ENCODE measurements around the gene MCF2L.

MCF2L gene

GRCh38 chr13:112968910-112969691, at the start of gene MCF2L:
MCF2L (plus strand) TSS chr13:112969214; CDS start chr13:112969380, 166 bp downstream.
- H3K9ac ChIP-seq (ENCODE audit: low read length), result no peak within 1 kb of the TSS
- peak; percentile 51 for DNase-seq (ENCODE audit: low read depth)
- no peak within 1 kb of the TSS for H3K4me3 ChIP-seq (ENCODE audit: low read length)
- H3K36me3 ChIP-seq (ENCODE audit: control insufficient read depth, insufficient read depth, low read length, severe bottlenecking), result no peaks in the 10 kb centered on the region
- H3K9me3 ChIP-seq (ENCODE audit: control insufficient read depth, low read length), result peaks cover 17% of the 10 kb centered on the region
- H3K27me3 ChIP-seq (replicated peaks; ENCODE audit: control insufficient read depth, insufficient read depth, low read length), result peaks cover 67% of the 10 kb centered on the region
- no peaks in the 10 kb centered on the region for H3K4me1 ChIP-seq (ENCODE audit: control insufficient read depth, insufficient read depth, low read length)

GRCh38 chr13:112923962-112924361, 45.1 kb upstream of the MCF2L start:
- no peaks in the 10 kb centered on the region for H3K36me3 ChIP-seq (ENCODE audit: control insufficient read depth, insufficient read depth, low read length, severe bottlenecking)
- no peak overlapping the region for H3K4me3 ChIP-seq (ENCODE audit: low read length)
- H3K9me3 ChIP-seq (ENCODE audit: control insufficient read depth, low read length), result peaks cover 8% of the 10 kb centered on the region
- peaks cover 70% of the 10 kb centered on the region for H3K27me3 ChIP-seq (replicated peaks; ENCODE audit: control insufficient read depth, insufficient read depth, low read length)
- no peak overlapping the region for H3K9ac ChIP-seq (ENCODE audit: low read length)
- peaks cover 7% of the 10 kb centered on the region for H3K4me1 ChIP-seq (ENCODE audit: control insufficient read depth, insufficient read depth, low read length)
- DNase-seq (ENCODE audit: low read depth), result no peak

GRCh38 chr13:112924365-112924764, 44.6 kb upstream of the MCF2L start:
- no peak for DNase-seq (ENCODE audit: low read depth)
- Histone ChIP-seq H3K36me3 (ENCODE audit: control insufficient read depth, insufficient read depth, low read length, severe bottlenecking) (no peaks in the 10 kb centered on the region), H3K4me3 (ENCODE audit: low read length) (no peak overlapping the region), H3K9ac (ENCODE audit: low read length) (no peak overlapping the region), H3K27me3 (replicated peaks; ENCODE audit: control insufficient read depth, insufficient read depth, low read length) (peaks cover 73% of the 10 kb centered on the region), H3K9me3 (ENCODE audit: control insufficient read depth, low read length) (peaks cover 8% of the 10 kb centered on the region), H3K4me1 (ENCODE audit: control insufficient read depth, insufficient read depth, low read length) (peaks cover 11% of the 10 kb centered on the region)

- H3K36me3 ChIP-seq (ENCODE audit: control insufficient read depth, insufficient read depth, low read length, severe bottlenecking), result no peaks in the 10 kb centered on the region
- DNase-seq (ENCODE audit: low read depth), result no peak
- H3K9me3 ChIP-seq (ENCODE audit: control insufficient read depth, low read length), result peaks cover 8% of the 10 kb centered on the region
- H3K4me1 ChIP-seq (ENCODE audit: control insufficient read depth, insufficient read depth, low read length), result peaks cover 12% of the 10 kb centered on the region
- H3K27me3 ChIP-seq (replicated peaks; ENCODE audit: control insufficient read depth, insufficient read depth, low read length), result peaks cover 76% of the 10 kb centered on the region
- H3K9ac ChIP-seq (ENCODE audit: low read length), result no peak overlapping the region
- no peak overlapping the region for H3K4me3 ChIP-seq (ENCODE audit: low read length)
These were observed 43.0 kb upstream of the MCF2L start for GRCh38 chr13:112926003-112926402.

- Histone ChIP-seq H3K36me3 (ENCODE audit: control insufficient read depth, insufficient read depth, low read length, severe bottlenecking) (no peaks in the 10 kb centered on the region), H3K4me3 (ENCODE audit: low read length) (no peak overlapping the region), H3K9ac (ENCODE audit: low read length) (no peak overlapping the region), H3K4me1 (ENCODE audit: control insufficient read depth, insufficient read depth, low read length) (peaks cover 12% of the 10 kb centered on the region), H3K27me3 (replicated peaks; ENCODE audit: control insufficient read depth, insufficient read depth, low read length) (peaks cover 70% of the 10 kb centered on the region), H3K9me3 (ENCODE audit: control insufficient read depth, low read length) (peaks cover 8% of the 10 kb centered on the region)
- DNase-seq (ENCODE audit: low read depth), result no peak
These were observed 42.0 kb upstream of the MCF2L start for GRCh38 chr13:112926993-112927392.

GRCh38 chr13:112928020-112928971, 40.7 kb upstream of the MCF2L start:
- Histone ChIP-seq H3K9me3 (ENCODE audit: control insufficient read depth, low read length) (peaks cover 8% of the 10 kb centered on the region), H3K9ac (ENCODE audit: low read length) (no peak overlapping the region), H3K36me3 (ENCODE audit: control insufficient read depth, insufficient read depth, low read length, severe bottlenecking) (no peaks in the 10 kb centered on the region), H3K27me3 (replicated peaks; ENCODE audit: control insufficient read depth, insufficient read depth, low read length) (peaks cover 63% of the 10 kb centered on the region), H3K4me3 (ENCODE audit: low read length) (no peak overlapping the region), H3K4me1 (ENCODE audit: control insufficient read depth, insufficient read depth, low read length) (peaks cover 12% of the 10 kb centered on the region)
- DNase-seq (ENCODE audit: low read depth), result no peak

- no peaks in the 10 kb centered on the region for H3K36me3 ChIP-seq (ENCODE audit: control insufficient read depth, insufficient read depth, low read length, severe bottlenecking)
- H3K9ac ChIP-seq (ENCODE audit: low read length), result no peak overlapping the region
- H3K9me3 ChIP-seq (ENCODE audit: control insufficient read depth, low read length), result peaks cover 8% of the 10 kb centered on the region
- peaks cover 61% of the 10 kb centered on the region for H3K27me3 ChIP-seq (replicated peaks; ENCODE audit: control insufficient read depth, insufficient read depth, low read length)
- peaks cover 12% of the 10 kb centered on the region for H3K4me1 ChIP-seq (ENCODE audit: control insufficient read depth, insufficient read depth, low read length)
- DNase-seq (ENCODE audit: low read depth), result peak; percentile 28
- H3K4me3 ChIP-seq (ENCODE audit: low read length), result no peak overlapping the region
These were observed 39.8 kb upstream of the MCF2L start for GRCh38 chr13:112928972-112929782.

- Histone ChIP-seq H3K36me3 (ENCODE audit: control insufficient read depth, insufficient read depth, low read length, severe bottlenecking) (no peaks in the 10 kb centered on the region), H3K9me3 (ENCODE audit: control insufficient read depth, low read length) (peaks cover 8% of the 10 kb centered on the region), H3K9ac (ENCODE audit: low read length) (no peak overlapping the region), H3K4me3 (ENCODE audit: low read length) (no peak overlapping the region), H3K27me3 (replicated peaks; ENCODE audit: control insufficient read depth, insufficient read depth, low read length) (peaks cover 61% of the 10 kb centered on the region), H3K4me1 (ENCODE audit: control insufficient read depth, insufficient read depth, low read length) (peaks cover 12% of the 10 kb centered on the region)
- DNase-seq (ENCODE audit: low read depth), result no peak
These were observed 39.3 kb upstream of the MCF2L start for GRCh38 chr13:112929783-112930055.

- Histone ChIP-seq H3K4me1 (ENCODE audit: control insufficient read depth, insufficient read depth, low read length) (peaks cover 12% of the 10 kb centered on the region), H3K9me3 (ENCODE audit: control insufficient read depth, low read length) (peaks cover 8% of the 10 kb centered on the region), H3K4me3 (ENCODE audit: low read length) (no peak overlapping the region), H3K9ac (ENCODE audit: low read length) (no peak overlapping the region), H3K27me3 (replicated peaks; ENCODE audit: control insufficient read depth, insufficient read depth, low read length) (peaks cover 56% of the 10 kb centered on the region), H3K36me3 (ENCODE audit: control insufficient read depth, insufficient read depth, low read length, severe bottlenecking) (no peaks in the 10 kb centered on the region)
- no peak for DNase-seq (ENCODE audit: low read depth)
These were observed 38.8 kb upstream of the MCF2L start for GRCh38 chr13:112930192-112930591.

- Histone ChIP-seq H3K9ac (ENCODE audit: low read length) (no peak overlapping the region), H3K9me3 (ENCODE audit: control insufficient read depth, low read length) (peaks cover 8% of the 10 kb centered on the region), H3K27me3 (replicated peaks; ENCODE audit: control insufficient read depth, insufficient read depth, low read length) (peaks cover 55% of the 10 kb centered on the region), H3K36me3 (ENCODE audit: control insufficient read depth, insufficient read depth, low read length, severe bottlenecking) (no peaks in the 10 kb centered on the region), H3K4me3 (ENCODE audit: low read length) (no peak overlapping the region), H3K4me1 (ENCODE audit: control insufficient read depth, insufficient read depth, low read length) (peaks cover 12% of the 10 kb centered on the region)
- peak; percentile 78 for DNase-seq (ENCODE audit: low read depth)
These were observed 37.7 kb upstream of the MCF2L start for GRCh38 chr13:112931028-112931934.

Measured in adipocyte (in vitro differentiated cells).